ENCODE data around the gene PCDHA6.
"Not testable (repeated sequence)": the region's sequence is repeated elsewhere in the genome, so short reads cannot be mapped to it uniquely, and the experiment has no call there.

Gene PCDHA6

DNA sequence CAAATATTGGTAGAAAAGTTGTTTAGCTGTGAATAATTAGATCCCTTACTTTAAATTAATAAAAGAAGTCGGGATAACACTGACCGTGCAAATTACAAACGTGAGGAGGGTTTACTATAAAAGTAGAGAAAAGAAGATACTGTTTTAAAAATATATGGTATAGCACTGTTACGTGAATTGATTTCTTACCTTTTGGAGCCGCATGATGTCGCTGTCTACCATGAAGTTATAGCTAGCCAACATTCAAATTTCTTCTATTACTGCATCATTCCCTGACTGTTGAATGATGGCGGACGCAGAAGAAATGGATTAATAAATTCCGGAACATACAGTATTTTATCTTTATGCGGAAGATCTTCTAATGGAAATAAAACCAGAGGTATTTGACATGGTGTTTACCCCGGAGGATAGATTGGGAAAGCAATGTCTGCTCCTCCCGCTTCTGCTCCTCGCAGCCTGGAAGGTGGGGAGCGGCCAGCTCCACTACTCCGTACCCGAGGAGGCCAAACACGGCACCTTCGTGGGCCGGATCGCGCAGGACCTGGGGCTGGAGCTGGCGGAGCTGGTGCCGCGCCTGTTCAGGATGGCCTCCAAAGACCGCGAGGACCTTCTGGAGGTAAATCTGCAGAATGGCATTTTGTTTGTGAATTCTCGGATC lies at the start of gene PCDHA6:
PCDHA6 (plus strand) TSS at position 257 of the 658 bp plus-strand sequence; CDS start at position 389, 132 bp downstream.
- DNase-seq = no peak

DNA sequence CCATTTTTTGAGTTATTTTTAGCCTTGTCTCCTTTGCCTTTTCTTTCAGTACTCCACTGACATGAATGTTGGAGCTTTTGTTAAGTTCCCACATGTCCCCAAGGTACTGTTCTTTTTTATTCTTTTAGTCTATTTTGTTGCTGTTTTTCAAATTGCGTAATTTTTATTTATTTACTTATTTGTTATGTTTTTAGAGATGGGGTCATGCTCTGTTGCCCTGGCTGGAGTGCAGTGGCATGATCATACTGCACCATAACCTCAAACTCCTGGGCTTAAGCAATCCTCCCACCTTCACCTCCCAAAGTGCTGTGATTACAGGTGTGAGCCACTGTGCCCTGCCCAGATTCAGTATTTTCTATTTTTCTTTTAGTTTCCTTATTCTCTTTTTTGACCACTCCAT lies 47.2 kb upstream of the PCDHA6 start:
- DNase-seq = no peak

DNA sequence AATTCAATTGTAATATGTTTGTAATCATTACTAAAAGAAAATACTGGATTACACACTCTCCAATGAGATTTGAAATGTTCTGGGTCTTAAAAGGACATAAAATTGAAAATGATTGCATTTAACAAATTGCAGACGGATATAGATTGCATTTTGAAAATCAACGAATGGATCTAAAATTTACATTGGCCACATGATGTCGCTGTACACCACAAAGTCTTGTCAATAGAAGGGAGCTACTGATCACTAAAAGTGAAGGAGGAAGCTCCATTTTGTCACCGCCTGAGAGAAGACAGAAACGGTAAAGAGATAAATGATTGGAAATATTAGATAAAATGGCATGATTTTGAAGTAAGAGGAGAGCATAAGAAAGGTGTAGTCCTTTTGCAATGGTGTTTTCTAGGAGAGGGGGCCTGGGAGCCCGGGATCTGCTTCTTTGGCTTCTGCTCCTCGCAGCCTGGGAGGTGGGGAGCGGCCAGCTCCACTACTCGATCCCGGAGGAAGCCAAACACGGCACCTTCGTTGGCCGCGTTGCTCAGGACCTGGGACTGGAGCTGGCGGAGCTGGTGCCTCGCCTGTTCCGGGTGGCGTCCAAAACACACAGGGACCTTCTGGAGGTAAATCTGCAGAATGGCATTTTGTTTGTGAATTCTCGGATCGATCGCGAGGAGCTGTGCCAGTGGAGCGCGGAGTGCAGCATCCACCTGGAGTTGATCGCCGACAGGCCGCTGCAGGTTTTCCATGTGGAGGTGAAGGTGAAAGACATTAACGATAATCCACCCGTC lies 41.7 kb upstream of the PCDHA6 start, which contains the start of gene PCDHA1:
PCDHA1 (plus strand) TSS at position 236 of the 782 bp plus-strand sequence.
- DNase-seq = peak; percentile 16

DNA sequence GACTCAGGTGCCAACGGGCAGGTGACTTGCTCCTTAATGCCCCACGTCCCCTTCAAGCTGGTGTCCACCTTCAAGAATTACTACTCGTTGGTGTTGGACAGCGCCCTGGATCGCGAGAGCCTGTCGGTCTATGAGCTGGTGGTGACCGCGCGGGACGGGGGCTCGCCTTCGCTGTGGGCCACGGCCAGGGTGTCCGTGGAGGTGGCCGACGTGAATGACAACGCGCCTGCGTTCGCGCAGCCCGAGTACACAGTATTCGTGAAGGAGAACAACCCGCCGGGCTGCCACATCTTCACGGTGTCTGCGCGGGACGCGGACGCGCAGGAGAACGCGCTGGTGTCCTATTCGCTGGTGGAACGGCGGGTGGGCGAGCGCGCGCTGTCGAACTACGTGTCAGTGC lies 40.3 kb upstream of the PCDHA6 start:
- DNase-seq = not testable (repeated sequence)

DNA sequence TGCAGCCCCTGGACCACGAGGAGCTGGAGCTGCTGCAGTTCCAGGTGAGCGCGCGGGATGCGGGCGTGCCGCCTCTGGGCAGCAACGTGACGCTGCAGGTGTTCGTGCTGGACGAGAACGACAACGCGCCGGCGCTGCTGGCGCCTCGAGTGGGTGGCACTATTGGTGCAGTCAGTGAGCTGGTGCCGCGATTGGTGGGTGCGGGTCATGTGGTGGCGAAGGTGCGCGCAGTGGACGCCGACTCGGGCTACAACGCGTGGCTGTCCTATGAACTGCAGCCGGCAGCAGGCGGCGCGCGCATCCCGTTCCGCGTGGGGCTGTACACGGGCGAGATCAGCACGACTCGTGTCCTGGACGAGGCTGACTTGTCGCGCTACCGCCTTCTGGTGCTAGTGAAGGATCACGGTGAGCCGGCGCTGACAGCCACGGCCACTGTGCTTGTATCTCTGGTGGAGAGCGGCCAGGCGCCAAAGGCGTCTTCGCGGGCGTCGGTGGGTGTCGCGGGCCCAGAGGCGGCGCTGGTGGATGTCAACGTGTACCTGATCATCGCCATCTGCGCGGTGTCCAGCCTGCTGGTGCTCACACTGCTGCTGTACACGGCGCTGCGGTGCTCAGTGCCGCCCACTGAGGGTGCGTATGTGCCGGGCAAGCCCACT lies 39.8 kb upstream of the PCDHA6 start:
- not testable (repeated sequence) for DNase-seq

GRCh38 chr5:140791089-140791488 lies 36.7 kb upstream of the PCDHA6 start:
- DNase-seq = no peak

DNA sequence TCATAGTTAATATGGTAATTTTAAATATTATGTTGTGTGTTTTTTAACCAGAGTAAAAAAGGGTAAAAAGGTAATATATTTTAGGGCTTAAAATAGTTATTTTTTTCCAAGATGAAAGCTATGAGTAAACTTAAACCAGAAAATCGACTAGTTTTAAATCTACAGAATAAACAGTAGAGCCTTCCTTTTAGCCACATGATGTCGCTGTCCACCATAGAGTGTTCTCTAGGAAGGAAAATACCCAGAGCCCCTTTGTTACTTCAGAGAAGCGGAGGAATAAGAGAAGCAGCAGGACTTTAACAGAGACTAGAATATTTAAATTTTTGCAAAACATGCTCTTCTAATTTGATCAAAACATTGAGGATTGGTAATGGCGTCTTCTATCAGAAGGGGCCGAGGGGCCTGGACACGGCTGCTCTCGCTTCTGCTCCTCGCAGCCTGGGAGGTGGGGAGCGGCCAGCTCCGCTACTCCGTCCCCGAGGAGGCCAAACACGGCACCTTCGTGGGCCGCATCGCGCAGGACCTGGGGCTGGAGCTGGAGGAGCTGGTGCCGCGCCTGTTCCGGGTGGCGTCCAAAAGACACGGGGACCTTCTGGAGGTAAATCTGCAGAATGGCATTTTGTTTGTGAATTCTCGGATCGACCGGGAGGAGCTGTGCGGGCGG lies 33.0 kb upstream of the PCDHA6 start, which contains the start of gene PCDHA2:
PCDHA2 (plus strand) TSS at position 258 of the 664 bp plus-strand sequence.
- no peak for DNase-seq

DNA sequence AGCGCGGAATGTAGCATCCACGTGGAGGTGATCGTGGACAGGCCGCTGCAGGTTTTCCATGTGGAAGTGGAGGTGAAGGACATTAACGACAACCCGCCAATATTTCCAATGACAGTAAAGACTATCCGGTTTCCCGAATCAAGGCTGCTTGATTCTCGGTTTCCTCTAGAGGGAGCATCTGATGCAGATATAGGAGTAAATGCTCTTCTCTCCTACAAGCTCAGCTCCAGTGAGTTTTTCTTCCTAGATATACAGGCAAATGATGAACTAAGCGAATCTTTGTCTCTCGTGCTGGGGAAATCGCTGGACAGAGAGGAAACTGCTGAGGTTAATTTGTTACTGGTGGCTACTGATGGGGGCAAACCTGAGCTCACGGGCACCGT lies 32.5 kb upstream of the PCDHA6 start:
- no peak for DNase-seq

- not testable (repeated sequence) for DNase-seq
These were observed 31.6 kb upstream of the PCDHA6 start for GRCh38 chr5:140796072-140796717.

- DNase-seq = no peak
These were observed 31.1 kb upstream of the PCDHA6 start for GRCh38 chr5:140796718-140797095.

GRCh38 chr5:140800816-140801493 lies 26.8 kb upstream of the PCDHA6 start, which contains the start of gene PCDHA3:
Gene PCDHA3 (plus strand): TSS chr5:140801057.
- DNase-seq = no peak

DNA sequence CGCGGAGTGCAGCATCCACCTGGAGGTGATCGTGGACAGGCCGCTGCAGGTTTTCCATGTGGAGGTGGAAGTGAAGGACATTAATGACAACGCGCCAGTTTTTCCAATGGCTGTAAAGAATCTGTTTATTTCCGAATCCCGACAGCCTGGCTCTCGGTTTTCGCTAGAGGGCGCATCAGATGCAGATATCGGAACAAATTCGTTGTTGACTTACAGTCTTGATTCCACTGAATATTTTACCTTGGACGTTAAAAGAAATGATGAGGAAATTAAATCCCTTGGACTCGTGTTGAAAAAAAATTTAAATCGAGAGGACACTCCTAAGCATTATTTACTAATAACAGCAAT lies 26.3 kb upstream of the PCDHA6 start:
- DNase-seq = no peak

- not testable (repeated sequence) for DNase-seq
These were observed 25.4 kb upstream of the PCDHA6 start for GRCh38 chr5:140802381-140802780.

DNA sequence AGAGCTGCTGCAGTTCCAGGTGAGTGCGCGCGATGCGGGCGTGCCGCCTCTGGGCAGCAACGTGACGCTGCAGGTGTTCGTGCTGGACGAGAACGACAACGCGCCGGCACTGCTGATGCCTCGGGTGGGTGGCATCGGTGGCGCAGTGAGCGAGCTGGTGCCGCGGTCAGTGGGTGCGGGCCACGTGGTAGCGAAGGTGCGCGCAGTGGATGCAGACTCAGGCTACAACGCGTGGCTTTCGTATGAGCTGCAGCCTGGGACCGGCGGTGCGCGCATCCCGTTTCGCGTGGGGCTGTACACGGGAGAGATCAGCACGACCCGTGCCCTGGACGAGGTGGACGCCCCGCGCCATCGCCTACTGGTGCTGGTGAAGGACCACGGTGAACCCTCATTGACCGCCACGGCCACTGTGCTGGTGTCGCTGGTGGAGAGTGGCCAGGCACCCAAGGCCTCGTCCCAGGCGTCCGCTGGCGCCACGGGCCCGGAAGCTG lies 24.9 kb upstream of the PCDHA6 start:
- DNase-seq = no peak

DNA sequence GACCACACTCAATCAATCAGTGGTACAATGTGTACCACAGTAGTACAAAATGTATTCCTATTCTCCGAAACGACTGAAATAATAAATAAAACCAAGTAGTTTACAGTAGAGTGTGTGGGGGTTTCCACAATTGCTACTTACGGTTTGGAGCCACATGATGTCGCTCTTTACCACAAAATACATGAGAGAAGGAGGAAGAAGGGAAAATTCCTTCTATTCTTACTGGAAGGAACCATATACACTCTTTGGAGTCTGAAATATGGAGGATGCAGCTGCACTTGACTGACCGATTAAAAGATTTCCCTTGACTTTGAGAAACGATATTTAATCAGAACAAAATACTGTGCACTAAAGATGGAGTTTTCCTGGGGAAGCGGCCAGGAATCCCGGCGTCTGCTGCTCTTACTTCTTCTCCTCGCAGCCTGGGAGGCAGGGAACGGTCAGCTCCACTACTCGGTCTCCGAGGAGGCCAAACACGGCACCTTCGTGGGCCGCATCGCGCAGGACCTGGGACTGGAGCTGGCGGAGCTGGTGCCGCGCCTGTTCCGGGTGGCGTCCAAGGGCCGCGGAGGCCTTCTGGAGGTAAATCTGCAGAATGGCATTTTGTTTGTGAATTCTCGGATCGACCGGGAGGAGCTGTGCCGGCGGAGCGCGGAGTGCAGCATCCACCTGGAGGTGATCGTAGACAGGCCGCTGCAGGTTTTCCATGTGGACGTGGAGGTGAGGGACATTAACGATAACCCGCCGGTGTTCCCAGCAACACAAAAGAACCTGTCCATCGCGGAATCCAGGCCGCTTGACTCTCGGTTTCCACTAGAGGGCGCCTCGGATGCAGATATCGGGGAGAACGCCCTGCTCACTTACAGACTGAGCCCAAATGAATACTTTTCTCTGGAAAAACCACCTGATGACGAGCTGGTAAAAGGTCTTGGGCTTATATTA lies 20.7 kb upstream of the PCDHA6 start, which contains the start of gene PCDHA4:
PCDHA4 (plus strand) TSS at position 235 of the 942 bp plus-strand sequence.
- DNase-seq = peak; percentile 74

- DNase-seq = not testable (repeated sequence)
These were observed 19.4 kb upstream of the PCDHA6 start for GRCh38 chr5:140808241-140808888.

GRCh38 chr5:140808889-140809291 lies 18.9 kb upstream of the PCDHA6 start:
- DNase-seq = no peak

GRCh38 chr5:140821375-140822280 lies 6.1 kb upstream of the PCDHA6 start, which contains the start of gene PCDHA5:
Gene PCDHA5 (plus strand): TSS chr5:140821613.
- no peak for DNase-seq

DNA sequence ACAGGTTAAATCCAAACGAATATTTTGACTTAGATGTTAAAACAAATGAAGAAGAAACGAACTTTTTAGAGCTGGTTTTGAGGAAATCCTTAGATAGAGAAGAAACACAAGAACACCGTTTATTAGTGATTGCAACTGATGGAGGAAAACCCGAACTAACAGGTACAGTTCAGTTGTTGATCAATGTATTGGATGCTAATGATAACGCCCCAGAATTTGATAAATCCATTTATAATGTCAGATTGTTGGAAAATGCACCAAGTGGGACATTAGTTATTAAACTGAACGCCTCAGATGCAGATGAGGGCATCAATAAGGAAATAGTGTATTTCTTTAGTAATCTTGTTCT lies 5.5 kb upstream of the PCDHA6 start:
- no peak for DNase-seq

All from SHP77 treated with DMSO at 0.1 percent for 48 hours (cell line).